Muscle layer of duodenum (tissue), 2 donors: ENCODE data around the gene KCNK3.

Source experiments
- H3K27ac ChIP-seq: one replicate; pipeline ENCODE4 v1.7.0; 2013; ENCODE audit warnings: mild to moderate bottlenecking, low read length
- H3K27me3 ChIP-seq: one replicate; pipeline ENCODE4 v1.7.0; 2013; ENCODE audit warnings: low read depth, mild to moderate bottlenecking, control low read depth, low read length
- H3K36me3 ChIP-seq, 2 donors: one replicate each; pipeline ENCODE4 v1.7.0; 2013; ENCODE audit warnings: low read length in 2 of 2, control low read depth in 1 of 2, mild to moderate bottlenecking in 1 of 2; ENCODE audit not compliant: insufficient read depth in 2 of 2, control insufficient read depth in 1 of 2
- H3K4me1 ChIP-seq, 2 donors: one replicate each; pipeline ENCODE4 v1.7.0; 2013; ENCODE audit warnings: low read length in 2 of 2, mild to moderate bottlenecking in 2 of 2, control low read depth in 1 of 2, moderate library complexity in 1 of 2; ENCODE audit not compliant: insufficient read depth in 2 of 2, control insufficient read depth in 1 of 2
- H3K4me3 ChIP-seq, 2 donors: one replicate each; pipeline ENCODE4 v1.7.0; 2013; ENCODE audit warnings: low read length in 2 of 2, low read depth in 1 of 2, mild to moderate bottlenecking in 1 of 2
- H3K9me3 ChIP-seq, 2 donors: one replicate each; pipeline ENCODE4 v1.7.0; 2013; ENCODE audit warnings: low read length in 2 of 2, control low read depth in 1 of 2, mild to moderate bottlenecking in 1 of 2; ENCODE audit not compliant: control insufficient read depth in 1 of 2
- donor health status: healthy.

The KCNK3 gene

DNA sequence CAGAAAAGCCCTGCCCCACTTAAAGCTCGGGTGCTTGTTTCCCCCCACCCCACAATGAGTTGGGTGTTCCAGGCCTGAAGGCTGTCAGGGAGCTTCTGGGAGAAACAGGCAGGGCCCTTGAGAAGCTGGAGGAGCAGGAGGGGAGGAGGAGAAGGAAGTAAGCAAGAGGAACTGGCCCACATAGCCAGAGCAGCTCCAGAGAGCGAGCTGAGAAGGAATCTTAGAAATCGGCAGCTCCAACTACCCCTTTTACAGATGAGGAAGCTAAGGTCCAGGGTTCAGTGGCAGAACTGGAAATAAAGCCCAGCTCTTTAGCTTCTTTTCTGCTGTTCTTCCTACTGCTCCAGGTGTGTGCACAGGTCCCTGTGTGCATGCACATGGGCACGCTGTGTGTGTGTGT, 12.7 kb upstream of the KCNK3 start:
- no peaks in the 10 kb centered on the region for H3K9me3 ChIP-seq
- no peaks in the 10 kb centered on the region for H3K36me3 ChIP-seq
- H3K27ac ChIP-seq = no peak overlapping the region
- H3K4me3 ChIP-seq = no peak overlapping the region
- no peaks in the 10 kb centered on the region for H3K27me3 ChIP-seq
- H3K4me1 ChIP-seq = peaks cover 0 to 8% of the 10 kb centered on the region in 2 donors

DNA sequence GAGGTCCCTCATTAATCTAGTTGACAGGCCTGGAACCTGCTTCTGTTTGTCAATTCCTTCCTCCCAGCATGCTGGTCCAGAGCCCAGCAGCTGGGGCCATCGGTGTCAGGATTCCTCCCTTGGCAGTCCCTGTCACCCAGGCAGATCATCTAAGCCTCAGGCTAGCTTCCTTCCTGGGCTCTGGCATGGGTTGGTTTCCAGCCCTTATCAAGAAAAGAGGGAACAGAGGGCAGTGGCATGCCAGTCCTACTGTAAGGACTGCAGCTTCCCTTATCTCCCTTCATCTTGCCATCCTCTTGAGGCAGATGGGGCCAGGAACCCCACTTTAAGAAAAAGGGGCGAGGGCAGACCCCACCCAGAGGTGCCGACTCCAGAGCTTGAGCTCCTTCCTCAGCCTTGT, 10.9 kb upstream of the KCNK3 start:
- no peaks in the 10 kb centered on the region for H3K27me3 ChIP-seq
- H3K27ac ChIP-seq = no peak overlapping the region
- no peak overlapping the region for H3K4me3 ChIP-seq
- no peaks in the 10 kb centered on the region for H3K9me3 ChIP-seq
- H3K36me3 ChIP-seq = no peaks in the 10 kb centered on the region
- H3K4me1 ChIP-seq = peaks cover 0 to 16% of the 10 kb centered on the region in 2 donors

GRCh38 chr2:26682155-26682554, 10.4 kb upstream of the KCNK3 start:
- Histone ChIP-seq H3K27me3 (no peaks in the 10 kb centered on the region), H3K27ac (no peak overlapping the region), H3K4me1 (peaks cover 0 to 20% of the 10 kb centered on the region in 2 donors), H3K36me3 (no peaks in the 10 kb centered on the region), H3K9me3 (no peaks in the 10 kb centered on the region), H3K4me3 (no peak overlapping the region)

GRCh38 chr2:26683583-26683982, 8.9 kb upstream of the KCNK3 start:
- Histone ChIP-seq H3K27ac (no peak overlapping the region), H3K36me3 (no peaks in the 10 kb centered on the region), H3K9me3 (no peaks in the 10 kb centered on the region), H3K4me1 (peaks cover 0 to 30% of the 10 kb centered on the region in 2 donors), H3K4me3 (no peak overlapping the region), H3K27me3 (no peaks in the 10 kb centered on the region)

DNA sequence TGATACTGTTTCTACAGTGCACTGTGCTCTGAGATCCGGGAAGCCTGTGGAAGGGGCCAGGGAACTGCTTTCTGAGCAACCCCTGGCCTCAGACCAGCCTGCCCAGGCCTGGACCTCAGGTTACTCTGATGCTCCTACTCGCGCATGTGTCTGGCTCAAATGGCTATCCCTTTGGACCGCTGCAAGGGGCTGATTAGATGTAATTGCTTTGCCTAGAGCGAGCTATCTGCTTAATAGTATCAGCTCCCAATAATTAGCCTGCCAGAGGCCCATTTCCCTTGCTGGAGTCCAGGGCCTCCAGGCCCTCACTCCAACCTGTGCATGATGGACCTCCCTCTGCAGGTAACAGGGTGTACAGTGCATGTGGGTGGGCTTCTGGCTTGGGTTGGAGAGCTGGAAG, 7.2 kb upstream of the KCNK3 start:
- H3K27ac ChIP-seq = no peak overlapping the region
- no peak overlapping the region for H3K4me3 ChIP-seq
- peaks cover 0 to 30% of the 10 kb centered on the region in 2 donors for H3K4me1 ChIP-seq
- no peaks in the 10 kb centered on the region for H3K9me3 ChIP-seq
- no peaks in the 10 kb centered on the region for H3K36me3 ChIP-seq
- peaks cover 4% of the 10 kb centered on the region for H3K27me3 ChIP-seq

DNA sequence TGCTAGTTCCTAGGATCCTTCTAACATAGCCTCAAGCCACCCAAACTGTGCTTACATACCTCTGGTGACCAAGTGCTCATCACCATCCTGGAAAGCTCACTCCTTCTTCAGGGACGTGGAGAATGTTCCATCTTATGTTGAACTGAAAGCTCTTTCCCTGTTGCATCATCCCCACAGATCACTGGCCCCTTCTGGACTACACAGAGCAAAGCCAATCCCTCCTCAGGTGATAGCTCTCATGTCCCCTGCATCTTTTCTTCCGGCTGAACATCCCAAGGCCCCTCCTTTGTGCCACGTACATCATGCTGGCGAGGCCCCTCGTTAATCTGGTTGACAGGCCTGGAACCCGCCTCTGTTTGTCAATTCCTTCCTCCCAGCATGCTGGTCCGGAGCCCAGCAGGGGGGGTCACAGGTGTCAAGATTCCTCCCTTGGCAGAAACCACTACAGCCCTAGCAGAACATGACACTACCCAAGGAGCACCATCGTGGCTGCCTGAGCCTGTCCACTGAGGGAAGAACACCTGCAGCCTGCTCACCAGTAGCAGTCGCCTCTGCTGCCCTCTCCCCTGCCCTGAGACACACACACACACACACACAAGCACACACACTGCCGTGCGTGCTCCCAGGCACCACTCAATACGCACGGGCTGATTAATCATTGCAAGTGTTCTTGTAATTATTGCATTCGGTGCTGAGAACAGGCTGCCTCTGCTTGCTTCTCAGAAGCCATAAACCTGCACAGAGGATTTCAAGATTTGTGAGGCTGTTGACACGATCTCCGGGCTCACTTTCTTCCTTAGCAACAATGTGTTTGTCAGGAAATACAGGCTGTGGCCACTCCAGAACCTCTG, 6.3 kb upstream of the KCNK3 start:
- H3K4me1 ChIP-seq = peaks cover 0 to 30% of the 10 kb centered on the region in 2 donors
- no peak overlapping the region for H3K27ac ChIP-seq
- no peak overlapping the region for H3K4me3 ChIP-seq
- H3K9me3 ChIP-seq = no peaks in the 10 kb centered on the region
- peaks cover 4% of the 10 kb centered on the region for H3K27me3 ChIP-seq
- H3K36me3 ChIP-seq = no peaks in the 10 kb centered on the region

- peaks cover 4 to 33% of the 10 kb centered on the region in 2 donors for H3K4me1 ChIP-seq
Measured at GRCh38 chr2:26687328-26687727, 5.2 kb upstream of the KCNK3 start.

GRCh38 chr2:26687801-26688200, 4.7 kb upstream of the KCNK3 start:
- peaks cover 4% of the 10 kb centered on the region for H3K27me3 ChIP-seq
- H3K4me3 ChIP-seq = no peak overlapping the region
- no peak overlapping the region for H3K27ac ChIP-seq
- no peaks in the 10 kb centered on the region for H3K36me3 ChIP-seq
- H3K4me1 ChIP-seq = peaks cover 4 to 34% of the 10 kb centered on the region in 2 donors
- no peaks in the 10 kb centered on the region for H3K9me3 ChIP-seq

More at GRCh38 chr2:26687328-26687727, 5.2 kb upstream of the KCNK3 start:
- Histone ChIP-seq H3K4me3 (no peak overlapping the region), H3K27ac (no peak overlapping the region), H3K9me3 (no peaks in the 10 kb centered on the region), H3K27me3 (peaks cover 4% of the 10 kb centered on the region), H3K36me3 (no peaks in the 10 kb centered on the region)

GRCh38 chr2:26691161-26691560, 1.4 kb upstream of the KCNK3 start:
- Histone ChIP-seq H3K4me3 (no peak overlapping the region), H3K27me3 (peaks cover 28% of the 10 kb centered on the region), H3K4me1 (peaks cover 4 to 45% of the 10 kb centered on the region in 2 donors), H3K27ac (peak overlapping the region; percentile 56), H3K36me3 (no peaks in the 10 kb centered on the region), H3K9me3 (no peaks in the 10 kb centered on the region)

DNA sequence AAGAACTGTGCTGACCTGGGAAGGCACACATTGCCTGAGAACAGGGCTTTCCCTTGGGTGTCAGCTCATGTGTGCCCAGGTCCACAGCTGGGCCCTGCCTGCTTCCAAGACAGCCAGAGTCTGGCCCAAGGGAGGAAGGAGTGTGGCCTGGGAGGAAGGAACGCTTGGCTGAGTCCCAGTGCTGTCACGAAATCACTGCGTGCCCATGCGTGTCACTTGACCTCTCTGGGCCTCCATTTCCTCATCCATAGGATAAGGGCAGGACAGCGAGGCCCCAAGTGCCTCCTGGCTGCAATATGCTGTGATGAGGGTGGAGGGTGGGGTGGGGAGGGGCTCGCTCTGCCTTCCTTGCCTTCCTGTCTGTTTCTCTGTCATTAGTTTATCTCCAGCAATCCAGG, 642 bp upstream of the KCNK3 start:
- Histone ChIP-seq H3K4me1 (peaks cover 4 to 39% of the 10 kb centered on the region in 2 donors), H3K36me3 (no peaks in the 10 kb centered on the region), H3K27me3 (peaks cover 33% of the 10 kb centered on the region), H3K27ac (peak overlapping the region; percentile 56), H3K4me3 (no peak overlapping the region), H3K9me3 (no peaks in the 10 kb centered on the region)

- H3K4me1 ChIP-seq = peaks cover 4 to 28% of the 10 kb centered on the region in 2 donors
- peaks cover 33% of the 10 kb centered on the region for H3K27me3 ChIP-seq
- H3K9me3 ChIP-seq = no peaks in the 10 kb centered on the region
- peak overlapping the region; percentile 39 to 64 for H3K4me3 ChIP-seq
- no peaks in the 10 kb centered on the region for H3K36me3 ChIP-seq
- H3K27ac ChIP-seq = no peak overlapping the region
Measured at GRCh38 chr2:26692897-26693849, 651 bp downstream of the KCNK3 start.
